Stimulated activated CD8-positive, alpha-beta memory T cell treated with anti-CD3 and anti-CD28 coated beads, Interleukin-7, amount 100 ng/mL, for 48 hours (primary cell): Measurements from ENCODE around the gene MAB21L3.

ENCODE experiments used
- DNase-seq, 2 donors: peaks; one replicate each; pipeline ENCODE4 v3.0.0-alpha.2; 2020; ENCODE audit warnings: low read depth in 1 of 2; ENCODE audit errors: extremely low read depth in 1 of 2

The MAB21L3 gene

GRCh38 chr1:116163533-116163932 lies 52.3 kb downstream of the MAB21L3 start:
- no peak for DNase-seq

DNA sequence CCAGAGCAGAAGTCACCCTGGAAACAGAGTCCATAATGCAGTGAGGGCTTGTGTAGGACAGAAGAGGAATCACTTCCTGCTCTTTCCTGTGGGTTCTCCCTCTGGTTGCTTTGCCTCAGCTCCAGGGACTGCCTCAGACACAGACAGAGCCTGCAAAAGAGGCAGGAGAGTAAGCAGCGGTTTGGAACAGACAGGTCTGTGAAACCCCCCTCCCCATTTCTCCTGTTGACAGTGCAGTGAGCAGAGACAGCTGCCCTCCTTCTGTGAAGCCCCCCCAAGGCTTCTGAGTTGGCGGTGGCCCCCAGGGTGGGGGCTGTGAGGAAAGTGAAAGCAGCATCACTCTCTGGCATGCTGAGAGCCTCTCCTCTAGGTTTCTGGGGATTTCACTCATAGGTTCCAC lies 53.0 kb downstream of the MAB21L3 start:
- DNase-seq = no peak

DNA sequence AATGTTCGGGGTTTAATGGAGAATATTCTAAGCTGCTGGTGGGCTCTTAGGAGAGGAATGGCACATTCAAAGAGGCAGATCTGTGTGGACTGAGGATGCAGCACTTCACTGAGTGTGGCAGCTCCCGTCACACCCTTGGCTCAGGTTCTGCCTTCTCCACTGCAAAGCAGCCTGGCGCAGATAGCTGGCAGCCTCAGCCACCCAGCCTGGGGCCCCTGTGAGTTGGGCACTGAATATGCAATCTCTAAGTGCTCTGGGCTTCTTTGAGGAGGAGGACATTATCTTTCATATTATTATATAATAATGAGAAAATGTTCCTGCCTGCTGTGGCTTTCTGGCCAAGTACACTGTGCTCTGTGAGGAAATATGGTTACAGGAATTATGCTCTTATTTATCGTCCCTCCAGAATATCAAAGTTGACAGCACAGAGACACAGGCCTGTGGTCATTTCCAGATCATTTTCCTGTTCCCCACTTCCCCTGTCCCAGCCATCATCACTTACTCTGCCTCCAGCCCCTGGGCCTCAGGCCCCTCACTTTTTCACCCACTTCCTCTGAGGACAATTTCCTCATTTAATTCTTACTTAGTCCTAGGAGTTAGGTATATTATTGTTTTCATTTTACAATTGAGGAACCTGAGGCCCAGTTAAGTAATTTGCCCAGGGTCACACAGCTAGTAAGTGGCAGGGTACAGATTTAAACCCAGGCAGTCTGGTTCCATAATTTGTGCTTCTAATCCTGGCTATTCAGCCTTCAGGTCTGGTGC lies 53.6 kb downstream of the MAB21L3 start:
- DNase-seq = no peak

DNA sequence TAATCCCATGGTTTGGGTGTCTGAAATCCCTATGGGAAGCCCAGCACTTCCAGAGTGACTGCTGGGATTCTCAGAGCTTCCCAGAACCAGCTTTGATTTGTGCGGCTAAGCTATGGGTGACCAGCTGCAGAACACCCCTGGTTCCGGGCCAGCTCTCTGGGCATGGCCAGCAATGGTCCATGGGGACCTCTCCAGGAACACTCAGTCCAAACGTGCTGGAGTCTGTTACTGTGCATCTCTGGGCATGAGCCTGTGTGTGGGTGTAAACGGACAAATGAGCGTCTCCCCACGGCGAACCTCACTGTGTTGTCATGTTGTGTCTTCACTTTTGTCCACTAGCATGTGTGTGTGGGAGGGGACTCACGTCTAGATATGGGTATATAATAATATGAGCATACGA lies 54.4 kb downstream of the MAB21L3 start:
- no peak for DNase-seq

GRCh38 chr1:116166011-116166571 lies 54.9 kb downstream of the MAB21L3 start:
- DNase-seq = no peak

GRCh38 chr1:116166655-116167054 lies 55.5 kb downstream of the MAB21L3 start:
- DNase-seq = no peak

DNA sequence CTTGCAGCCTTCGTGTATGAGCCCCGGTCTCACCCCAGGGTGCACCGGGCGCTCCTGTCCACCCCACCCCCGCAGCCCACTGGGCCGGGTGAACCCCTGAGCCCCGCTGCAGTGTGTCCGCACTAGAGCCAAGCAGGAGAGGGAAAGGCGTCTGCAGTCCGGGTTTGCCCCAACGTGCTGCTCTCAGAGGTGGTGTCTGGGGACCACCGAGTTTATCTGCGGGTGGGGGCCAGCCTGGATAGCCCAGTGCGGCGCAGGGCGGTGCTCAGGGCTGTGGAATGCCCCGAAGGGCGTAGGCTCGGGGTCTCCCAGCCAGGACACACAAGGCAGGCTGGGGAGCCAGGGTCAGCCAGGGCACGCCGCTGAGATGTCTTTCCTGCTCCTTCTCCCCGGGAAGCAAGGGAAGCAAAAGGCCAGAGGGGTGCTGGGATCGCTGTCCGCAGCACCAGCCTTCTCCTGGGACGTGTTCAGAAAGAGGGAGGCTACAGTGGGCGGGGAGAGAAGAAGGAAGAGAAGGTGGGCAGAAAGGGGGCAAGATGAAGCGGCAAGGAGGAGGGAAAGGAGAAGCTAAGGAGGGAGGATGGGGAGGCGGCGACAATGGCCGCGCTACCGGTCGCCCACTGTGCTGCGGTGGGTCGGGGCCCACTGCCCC lies 56.6 kb downstream of the MAB21L3 start:
- no peak for DNase-seq

DNA sequence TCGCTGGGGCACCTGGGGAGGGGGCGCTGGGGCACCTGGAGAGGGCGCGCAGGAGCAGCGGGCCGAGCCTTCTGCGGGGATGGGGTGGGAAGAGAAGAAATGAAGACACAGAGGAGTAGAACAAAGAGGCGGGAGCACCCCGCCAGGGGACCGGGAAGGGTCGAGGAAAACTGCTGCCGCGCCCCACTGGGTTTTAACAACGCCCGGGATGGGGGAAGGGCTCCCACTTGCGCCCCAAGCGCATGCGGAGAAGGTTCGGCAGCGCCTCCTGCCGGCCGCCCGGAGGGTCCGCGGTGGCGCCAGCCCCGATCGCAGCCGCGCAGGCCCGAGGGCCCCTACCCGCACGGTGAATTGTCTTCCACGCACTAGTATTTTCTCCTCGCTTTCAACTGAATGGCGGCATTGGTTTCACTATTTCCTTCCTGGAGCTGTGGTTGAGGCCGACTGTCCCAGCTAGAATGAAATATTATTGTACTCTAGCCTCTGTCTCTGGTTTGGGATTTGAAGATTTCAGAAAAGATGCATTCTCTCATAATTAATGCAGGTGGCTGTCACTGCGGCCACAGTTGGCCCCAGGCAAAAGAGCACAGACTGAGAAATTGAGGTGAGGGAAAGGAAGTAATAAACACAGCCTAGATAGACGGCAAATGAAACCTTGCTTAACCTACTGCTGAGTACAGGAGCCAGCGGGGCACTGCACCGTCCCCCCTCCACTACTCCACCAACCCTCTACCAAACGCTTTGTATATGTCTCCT lies 57.3 kb downstream of the MAB21L3 start:
- peak; percentile 61 to 63 for DNase-seq

DNA sequence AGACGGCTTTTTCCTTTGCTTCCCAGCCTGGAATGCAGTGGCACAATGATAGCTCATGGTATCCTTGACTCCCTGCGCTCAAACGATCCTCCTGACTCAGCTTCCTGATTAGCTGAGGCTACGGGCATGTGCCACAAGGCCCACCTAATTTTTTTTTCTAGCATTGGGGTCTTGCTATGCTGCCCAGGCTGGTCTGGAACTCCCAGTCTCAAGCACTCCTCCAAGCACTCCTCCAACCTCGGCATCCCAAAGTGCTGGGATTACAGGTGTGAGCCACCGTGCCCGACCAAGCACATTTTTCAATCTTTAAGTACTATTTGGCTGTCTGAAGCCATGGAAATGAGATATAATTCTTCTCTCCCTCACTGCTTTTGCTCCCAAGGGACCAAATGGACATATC lies 58.7 kb downstream of the MAB21L3 start:
- no peak for DNase-seq

DNA sequence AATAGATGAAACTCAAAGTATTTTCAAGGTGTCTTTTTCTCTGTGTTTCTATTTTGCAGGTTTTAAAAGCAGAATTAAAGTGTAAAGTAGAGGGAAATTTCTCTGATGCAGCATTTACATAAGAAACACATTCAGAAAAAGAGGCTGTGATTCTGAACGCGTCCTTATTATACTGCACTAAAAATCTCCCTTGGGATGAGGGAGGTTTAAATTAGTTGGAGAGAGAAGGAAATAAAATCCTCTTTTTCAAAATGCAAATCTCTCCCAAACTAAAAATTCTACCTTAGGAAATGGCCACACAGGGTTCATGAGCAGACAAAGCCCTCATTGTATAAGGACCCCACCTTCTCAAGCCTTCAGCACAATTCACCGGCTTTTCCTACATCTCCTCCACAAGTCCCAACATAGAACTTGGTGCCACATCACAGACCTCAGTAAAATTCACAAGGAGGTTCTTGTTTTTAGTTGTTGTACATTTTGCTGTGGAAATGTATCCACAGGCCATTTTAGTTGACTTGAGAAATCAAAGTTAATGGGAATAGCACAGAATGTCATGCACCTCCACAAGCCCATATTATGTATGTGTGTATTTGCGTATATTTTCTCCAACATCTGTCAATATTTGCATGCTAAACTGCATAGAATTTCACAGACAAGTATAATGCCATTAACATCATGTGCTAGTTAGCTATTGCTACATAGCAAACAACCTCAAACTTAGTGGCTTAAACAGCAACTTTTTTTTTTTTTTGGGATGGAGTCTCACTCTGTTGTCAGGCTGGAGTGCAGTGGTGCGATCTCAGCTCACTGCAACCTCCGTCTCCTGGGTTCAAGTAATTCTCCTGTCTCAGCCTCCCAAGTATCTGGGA lies 59.8 kb downstream of the MAB21L3 start:
- no peak for DNase-seq

- DNase-seq = no peak
Observed at GRCh38 chr1:116172666-116173065, 61.5 kb downstream of the MAB21L3 start.

DNA sequence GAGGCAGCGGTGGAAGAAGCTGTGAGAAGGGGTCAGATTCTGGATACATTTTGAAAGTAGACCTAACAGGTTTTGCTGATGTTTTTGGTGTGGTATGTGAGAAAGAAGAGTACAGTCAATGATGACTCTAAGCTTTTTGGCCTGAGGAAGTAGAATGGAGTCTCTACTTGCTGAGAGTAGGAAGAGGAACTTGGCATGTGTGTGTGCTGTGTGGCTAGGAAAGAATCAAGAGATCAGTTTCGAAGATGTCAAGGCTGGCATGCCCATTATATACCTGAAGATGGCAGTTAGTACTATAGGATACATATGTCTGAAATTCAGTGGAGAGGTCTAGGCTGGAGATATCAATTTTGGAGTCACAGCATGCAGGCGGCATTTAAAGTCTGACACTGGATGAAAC lies 64.4 kb downstream of the MAB21L3 start:
- no peak for DNase-seq

GRCh38 chr1:116176306-116176789 lies 65.1 kb downstream of the MAB21L3 start:
- no peak for DNase-seq

- DNase-seq = no peak
Observed at GRCh38 chr1:116177861-116178260, 66.7 kb downstream of the MAB21L3 start.

DNA sequence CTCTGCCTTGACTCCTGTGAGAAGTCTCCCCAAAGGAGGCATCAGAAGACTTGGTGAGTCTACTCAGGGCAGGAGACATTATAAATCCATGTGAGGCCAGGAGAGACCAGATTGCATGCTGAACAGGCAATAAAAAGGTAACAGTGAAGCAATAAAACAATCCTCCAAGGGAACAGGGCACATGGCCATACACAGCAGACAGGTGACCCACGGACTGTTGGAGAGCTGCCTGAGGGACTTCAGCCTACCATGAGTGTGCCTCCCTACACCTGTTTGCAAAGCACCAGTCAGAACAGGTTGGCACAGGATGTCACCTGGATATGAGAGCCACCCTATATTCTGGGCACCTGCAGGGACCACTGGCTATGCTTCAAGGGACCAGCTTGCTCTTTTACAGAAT lies 67.6 kb downstream of the MAB21L3 start:
- DNase-seq = no peak

DNA sequence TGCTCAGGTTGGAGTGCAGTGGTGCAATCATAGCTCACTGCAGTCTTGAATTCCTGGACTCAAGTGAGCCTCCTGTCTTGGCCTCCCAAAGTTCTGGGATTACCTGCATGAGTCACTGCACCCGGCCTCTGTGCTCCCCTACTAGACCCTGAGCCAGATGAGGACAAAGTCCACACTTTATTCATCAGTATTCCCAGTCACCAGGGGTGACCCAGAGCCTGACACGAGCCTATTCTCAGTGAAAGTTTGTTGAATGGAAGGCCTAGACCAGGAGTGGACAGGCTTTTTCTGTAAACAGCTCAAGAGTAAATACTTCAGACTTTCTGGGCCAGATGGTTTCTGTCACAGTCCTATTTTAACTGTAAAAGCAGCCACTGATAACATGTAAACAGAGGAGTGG lies 68.2 kb downstream of the MAB21L3 start:
- no peak for DNase-seq

DNA sequence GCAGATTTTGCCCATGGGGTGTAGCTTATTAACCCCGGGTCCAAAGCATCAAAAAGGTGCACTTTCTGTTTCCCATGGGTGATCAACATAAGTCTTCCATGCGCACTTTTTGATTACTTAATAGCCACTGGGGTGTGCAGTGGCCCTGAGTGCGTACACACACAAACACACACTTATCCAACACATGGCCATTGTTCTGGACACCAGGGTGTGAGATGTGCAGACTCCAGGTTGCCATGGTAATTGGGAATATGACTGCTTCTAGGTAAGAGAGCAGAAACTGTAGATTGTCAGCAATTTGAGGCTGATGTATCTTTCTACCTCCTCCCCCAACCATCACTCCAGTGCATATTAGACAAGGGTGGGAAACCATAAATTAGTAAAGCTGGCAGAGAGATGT lies 68.8 kb downstream of the MAB21L3 start:
- DNase-seq = no peak

GRCh38 chr1:116182019-116182714 lies 71.0 kb downstream of the MAB21L3 start:
- no peak for DNase-seq
